ENCODE data around the gene SPATA3. TPM values are rescaled to one million over a fixed set of nuclear protein-coding genes. Genes with fewer than 3 reads are reported as not detected.
"Not testable (repeated sequence)": the region's sequence is repeated elsewhere in the genome, so short reads cannot be mapped to it uniquely, and the experiment has no call there.

SPATA3 gene
- total RNA-seq, 4 donors from 2014 or later = not detected

- Histone ChIP-seq H3K4me1 (no peaks in the 10 kb centered on the region), H3K9me3 (no peaks in the 10 kb centered on the region), H3K4me3 (no peak overlapping the region), H3K27me3 (peaks cover 8 to 19% (median 12%) of the 10 kb centered on the region in 3 donors), H3K27ac (no peak overlapping the region), H3K36me3 (no peaks in the 10 kb centered on the region)
- in situ Hi-C loops (cut with MboI; ENCODE audit: low sequenced_read_pairs in 4 of 4) = no loop called here
- ATAC-seq = no peak
- intact Hi-C loops (cut with DNase I; ENCODE audit: low total_unique reads) = no loop called here
- no peak for DNase-seq
- no peak for TF ChIP-seq CTCF (IDR thresholded peaks at IDR 0.05 in 4 of 5, conservative IDR thresholded peaks at IDR 0.05 in 1 of 5)
- TF ChIP-seq POLR2A (IDR thresholded peaks at IDR 0.05) = no peak
These were observed 4.4 kb downstream of the SPATA3 start for GRCh38 chr2:231000211-231000904.

GRCh38 chr2:231001036-231001435, 5.1 kb downstream of the SPATA3 start:
- Histone ChIP-seq H3K27me3 (peaks cover 8 to 19% (median 12%) of the 10 kb centered on the region in 3 donors), H3K27ac (no peak overlapping the region), H3K4me3 (no peak overlapping the region), H3K4me1 (no peaks in the 10 kb centered on the region), H3K9me3 (no peaks in the 10 kb centered on the region), H3K36me3 (no peaks in the 10 kb centered on the region)
- intact Hi-C loops (cut with DNase I; ENCODE audit: low total_unique reads) = no loop called here
- no peak for TF ChIP-seq POLR2A (IDR thresholded peaks at IDR 0.05)
- no peak for TF ChIP-seq CTCF (IDR thresholded peaks at IDR 0.05 in 4 of 5, conservative IDR thresholded peaks at IDR 0.05 in 1 of 5)
- DNase-seq = no peak
- in situ Hi-C loops (cut with MboI; ENCODE audit: low sequenced_read_pairs in 4 of 4) = no loop called here
- ATAC-seq = no peak

GRCh38 chr2:231001921-231002320, 6.0 kb downstream of the SPATA3 start:
- Histone ChIP-seq H3K27me3 (peaks cover 8 to 19% (median 12%) of the 10 kb centered on the region in 3 donors), H3K27ac (no peak overlapping the region), H3K4me3 (no peak overlapping the region), H3K4me1 (no peaks in the 10 kb centered on the region), H3K36me3 (no peaks in the 10 kb centered on the region), H3K9me3 (no peaks in the 10 kb centered on the region)
- intact Hi-C loops (cut with DNase I; ENCODE audit: low total_unique reads) = no loop called here
- TF ChIP-seq CTCF (IDR thresholded peaks at IDR 0.05 in 4 of 5, conservative IDR thresholded peaks at IDR 0.05 in 1 of 5) = no peak
- TF ChIP-seq POLR2A (IDR thresholded peaks at IDR 0.05) = no peak
- in situ Hi-C loops (cut with MboI; ENCODE audit: low sequenced_read_pairs in 4 of 4) = no loop called here
- ATAC-seq (no peak), DNase-seq (no peak)

GRCh38 chr2:231002641-231003040, 6.7 kb downstream of the SPATA3 start:
- TF ChIP-seq CTCF (IDR thresholded peaks at IDR 0.05 in 4 of 5, conservative IDR thresholded peaks at IDR 0.05 in 1 of 5) (no peak), POLR2A (IDR thresholded peaks at IDR 0.05) (no peak)
- H3K27ac ChIP-seq = no peak overlapping the region
- in situ Hi-C loops (cut with MboI; ENCODE audit: low sequenced_read_pairs in 4 of 4) (no loop called here), intact Hi-C loops (cut with DNase I; ENCODE audit: low total_unique reads) (no loop called here)
- DNase-seq (no peak), ATAC-seq (no peak)
- H3K4me1 ChIP-seq = no peaks in the 10 kb centered on the region
- no peak overlapping the region for H3K4me3 ChIP-seq
- no peaks in the 10 kb centered on the region for H3K9me3 ChIP-seq
- H3K36me3 ChIP-seq = no peaks in the 10 kb centered on the region
- peaks cover 8 to 19% (median 12%) of the 10 kb centered on the region in 3 donors for H3K27me3 ChIP-seq

- TF ChIP-seq CTCF (IDR thresholded peaks at IDR 0.05 in 4 of 5, conservative IDR thresholded peaks at IDR 0.05 in 1 of 5) (no peak), POLR2A (IDR thresholded peaks at IDR 0.05) (no peak)
- no peak overlapping the region for H3K4me3 ChIP-seq
- H3K9me3 ChIP-seq = no peaks in the 10 kb centered on the region
- in situ Hi-C loops (cut with MboI; ENCODE audit: low sequenced_read_pairs in 4 of 4) = no loop called here
- H3K4me1 ChIP-seq = no peaks in the 10 kb centered on the region
- H3K36me3 ChIP-seq = no peaks in the 10 kb centered on the region
- H3K27ac ChIP-seq = no peak overlapping the region
- intact Hi-C loops (cut with DNase I; ENCODE audit: low total_unique reads) = no loop called here
- no peak for ATAC-seq
- DNase-seq = no peak
- peaks cover 8 to 19% (median 12%) of the 10 kb centered on the region in 3 donors for H3K27me3 ChIP-seq
These were observed 7.3 kb downstream of the SPATA3 start for GRCh38 chr2:231003186-231003585.

- H3K4me1 ChIP-seq; H3K27ac ChIP-seq; intact Hi-C loops (cut with DNase I; ENCODE audit: low total_unique reads); H3K9me3 ChIP-seq; H3K4me3 ChIP-seq; in situ Hi-C loops (cut with MboI; ENCODE audit: low sequenced_read_pairs in 4 of 4); H3K36me3 ChIP-seq; ATAC-seq; DNase-seq: not testable (repeated sequence)
- peaks cover 6 to 19% (median 8%) of the 10 kb centered on the region in 3 donors for H3K27me3 ChIP-seq
These were observed 9.0 kb downstream of the SPATA3 start for GRCh38 chr2:231004930-231005329.

Data from gastrocnemius medialis (tissue), 4 donors.